CD4-positive, alpha-beta memory T cell (primary cell): ENCODE measurements around the gene NFKB1. TPM values are rescaled to one million over a fixed set of nuclear protein-coding genes. Genes with fewer than 3 reads are reported as not detected.
A peak's percentile ranks its signal among the peaks of the same experiment; 100 is the strongest.

Experiments
- CTCF ChIA-PET: fragments of 350-600 bp; sonication (Branson Sonifier 250); formaldehyde crosslinking; loops from one replicate; lab custom pipeline; 2021; ENCODE audit warnings: inconsistent platforms; ENCODE audit not compliant: partially characterized antibody; lab: Charles Lee
- POLR2A ChIA-PET: fragments of 350-600 bp; sonication (Branson Sonifier 250); formaldehyde crosslinking; loops from one replicate; lab custom pipeline; 2021; ENCODE audit not compliant: partially characterized antibody; lab: Charles Lee
- DNase-seq, 5 donors: peaks; one replicate each; pipeline versions ENCODE4 v3.0.0 to v3.0.0-alpha.2; 2020 to 2022; ENCODE audit warnings: mixed read lengths in 1 of 5
- H3K27ac ChIP-seq: one replicate; pipeline ENCODE4 v1.7.0; 2013; ENCODE audit warnings: low read depth, low read length
- H3K27me3 ChIP-seq: 2 replicates; pipeline ENCODE4 v1.7.0; 2013; ENCODE audit warnings: mild to moderate bottlenecking, low read length, moderate library complexity; ENCODE audit not compliant: insufficient read depth
- H3K36me3 ChIP-seq: 2 replicates; pipeline ENCODE4 v1.7.0; 2013; ENCODE audit warnings: mild to moderate bottlenecking, low read length, moderate library complexity; ENCODE audit not compliant: insufficient read depth
- H3K4me1 ChIP-seq: 2 replicates; pipeline ENCODE4 v1.7.0; 2013; ENCODE audit warnings: mild to moderate bottlenecking, low read length, moderate library complexity; ENCODE audit not compliant: insufficient read depth
- H3K4me3 ChIP-seq, 2 donors: one replicate each; pipeline ENCODE4 v1.7.0; 2013; ENCODE audit warnings: low read length in 2 of 2, mild to moderate bottlenecking in 1 of 2
- H3K9me3 ChIP-seq, 2 donors: one replicate each; pipeline ENCODE4 v1.7.0; 2013; ENCODE audit warnings: low read length in 2 of 2, control low read depth in 1 of 2; ENCODE audit not compliant: control insufficient read depth in 1 of 2
- H3K27ac Mint-ChIP-seq, 7 donors: one replicate each; pipeline ENCODE4 v1.8.0; 2020 to 2021; ENCODE audit warnings: mixed read lengths in 7 of 7, mild to moderate bottlenecking in 6 of 7, inconsistent platforms in 3 of 7, moderate library complexity in 3 of 7
- H3K27me3 Mint-ChIP-seq, 2 donors: one replicate each; pipeline ENCODE4 v1.8.0; 2020 to 2021; ENCODE audit warnings: mixed read lengths in 2 of 2
- H3K36me3 Mint-ChIP-seq, 2 donors: one replicate each; pipeline ENCODE4 v1.8.0; 2020 to 2021; ENCODE audit warnings: mixed read lengths in 2 of 2, inconsistent platforms in 1 of 2, mild to moderate bottlenecking in 1 of 2
- H3K4me1 Mint-ChIP-seq, 4 donors: one replicate each; pipeline ENCODE4 v1.8.0; 2020 to 2021; ENCODE audit warnings: mixed read lengths in 4 of 4, mild to moderate bottlenecking in 1 of 4
- H3K4me3 Mint-ChIP-seq, 8 donors: one replicate each; pipeline ENCODE4 v1.8.0; 2020 to 2021; ENCODE audit warnings: mixed read lengths in 8 of 8, mild to moderate bottlenecking in 7 of 8, moderate library complexity in 6 of 8, inconsistent platforms in 3 of 8
- H3K9me3 Mint-ChIP-seq, 8 donors: one replicate each; pipeline ENCODE4 v1.8.0; 2020 to 2021; ENCODE audit warnings: mixed read lengths in 8 of 8, mild to moderate bottlenecking in 5 of 8, inconsistent platforms in 3 of 8, moderate library complexity in 1 of 8
- intact Hi-C: fragments of 100-400 bp; cut with micrococcal nuclease; formaldehyde crosslinking; loops from one replicate; pipeline ENCODE4 v1.15.1; 2023
- polyA plus RNA-seq, 2 donors: library from polyadenylated mRNA; unstranded; fragments of 300-500 nt; fragmentation: Illumina TruSeq; gene quantifications; one replicate each; pipeline ENCODE4 v1.2.3, GENCODE V29; 2021
- total RNA-seq, 2 experiments: library from RNA; stranded (reverse); gene quantifications; one replicate each; pipeline ENCODE4 v1.2.3, GENCODE V29; 2021

NFKB1 gene
- total and polyA plus RNA-seq, 4 experiments from 2014 or later, result 16.6 to 84.9 (median 70.9) TPM

GRCh38 chr4:102593147-102593546 is 92.0 kb downstream of the NFKB1 start:
- no peak for DNase-seq
- Histone ChIP-seq H3K4me1 (peaks cover 93% of the 10 kb centered on the region), H3K27ac (peak overlapping the region; percentile 2), H3K36me3 (peaks cover 24% of the 10 kb centered on the region), H3K9me3 (no peaks in the 10 kb centered on the region), H3K27me3 (no peaks in the 10 kb centered on the region), H3K4me3 (no peak overlapping the region)
- H3K27ac Mint-ChIP-seq, result peak overlapping the region in 6 of 7 donors; percentile 73 to 89 (median 78)
- intact Hi-C loops, result no loop called here
- peaks cover 0 to 7% (median 0%) of the 10 kb centered on the region in 8 donors for H3K9me3 Mint-ChIP-seq
- no peaks in the 10 kb centered on the region for H3K27me3 Mint-ChIP-seq
- peaks cover 69 to 96% (median 83%) of the 10 kb centered on the region in 4 donors for H3K4me1 Mint-ChIP-seq
- ChIA-PET CTCF (interaction anchor here (1.1 to 1.2 kb wide), 2 partner anchors 14 to 145 kb away, joined by 4 read pairs; no protein-coding TSS in a partner anchor), POLR2A (interaction anchor here (1.4 kb wide), 1 partner anchor 93 kb away, joined by 4 read pairs; the partner anchor contains the start of gene NFKB1)
- H3K4me3 Mint-ChIP-seq, result peak overlapping the region in 4 of 8 donors; percentile 35 to 56 (median 53)
- peaks cover 82 to 85% of the 10 kb centered on the region in 2 donors for H3K36me3 Mint-ChIP-seq

- Mint-ChIP-seq H3K36me3 (peaks cover 85 to 89% of the 10 kb centered on the region in 2 donors), H3K27ac (peak overlapping the region; percentile 70 to 88 (median 80)), H3K4me1 (peaks cover 73 to 96% (median 85%) of the 10 kb centered on the region in 4 donors), H3K27me3 (no peaks in the 10 kb centered on the region), H3K4me3 (peak overlapping the region in 4 of 8 donors; percentile 11 to 56 (median 42)), H3K9me3 (peaks cover 0 to 7% (median 0%) of the 10 kb centered on the region in 8 donors)
- ChIA-PET CTCF (interaction anchor here (1.1 kb wide), 1 partner anchor 146 kb away, joined by 4 read pairs; no protein-coding TSS in a partner anchor), POLR2A (interaction anchor here (0.8 kb wide), 1 partner anchor 19 kb away, joined by 3 read pairs; no protein-coding TSS in a partner anchor)
- intact Hi-C loops, result loop anchor here (2.0 kb wide), 1 partner anchor 13 kb away; no protein-coding TSS in a partner anchor
- no peaks in the 10 kb centered on the region for H3K9me3 ChIP-seq
- H3K36me3 ChIP-seq, result peaks cover 24% of the 10 kb centered on the region
- H3K27ac ChIP-seq, result no peak overlapping the region
- DNase-seq, result no peak
- no peak overlapping the region for H3K4me3 ChIP-seq
- peaks cover 93% of the 10 kb centered on the region for H3K4me1 ChIP-seq
- no peaks in the 10 kb centered on the region for H3K27me3 ChIP-seq
Observed at GRCh38 chr4:102594000-102594399, 92.8 kb downstream of the NFKB1 start.

GRCh38 chr4:102596532-102596931 is 95.4 kb downstream of the NFKB1 start:
- H3K36me3 Mint-ChIP-seq, result peaks cover 78 to 90% of the 10 kb centered on the region in 2 donors
- H3K9me3 Mint-ChIP-seq, result peaks cover 0 to 1% (median 0%) of the 10 kb centered on the region in 8 donors
- Histone ChIP-seq H3K27ac (no peak overlapping the region), H3K27me3 (no peaks in the 10 kb centered on the region), H3K4me1 (peaks cover 90% of the 10 kb centered on the region), H3K9me3 (no peaks in the 10 kb centered on the region), H3K36me3 (peaks cover 38% of the 10 kb centered on the region), H3K4me3 (no peak overlapping the region)
- DNase-seq, result no peak
- peak overlapping the region; percentile 69 to 97 (median 87) for H3K27ac Mint-ChIP-seq
- ChIA-PET CTCF (interaction anchor here (0.7 to 1.5 kb wide), 3 partner anchors 9 to 149 kb away, joined by 3 read pairs; no protein-coding TSS in a partner anchor), POLR2A (interaction anchor here (1.2 to 5.9 kb wide), 3 partner anchors 9 to 94 kb away, joined by 3 to 35 read pairs (median 13); no protein-coding TSS in a partner anchor)
- H3K4me1 Mint-ChIP-seq, result peaks cover 69 to 96% (median 82%) of the 10 kb centered on the region in 4 donors
- H3K27me3 Mint-ChIP-seq, result no peaks in the 10 kb centered on the region
- H3K4me3 Mint-ChIP-seq, result peak overlapping the region in 2 of 8 donors; percentile 34 to 44
- intact Hi-C loops, result no loop called here

GRCh38 chr4:102598086-102598761 is 97.1 kb downstream of the NFKB1 start:
- DNase-seq, result peak; percentile 62 to 83 (median 78)
- H3K4me1 Mint-ChIP-seq, result peaks cover 54 to 88% (median 69%) of the 10 kb centered on the region in 4 donors
- peak overlapping the region; percentile 57 for H3K27ac ChIP-seq
- peak overlapping the region; percentile 46 to 82 (median 68) for H3K4me3 Mint-ChIP-seq
- POLR2A ChIA-PET, result interaction anchor here (0.8 to 5.9 kb wide), 8 partner anchors 11 to 230 kb away, joined by 3 to 35 read pairs (median 4); no protein-coding TSS in a partner anchor
- intact Hi-C loops, result loop anchor here (1.0 kb wide), 2 partner anchors 10 to 15 kb away; no protein-coding TSS in a partner anchor
- peaks cover 73 to 82% of the 10 kb centered on the region in 2 donors for H3K36me3 Mint-ChIP-seq
- H3K4me1 ChIP-seq, result peaks cover 73% of the 10 kb centered on the region
- H3K9me3 Mint-ChIP-seq, result no peaks in the 10 kb centered on the region
- peaks cover 41% of the 10 kb centered on the region for H3K36me3 ChIP-seq
- H3K9me3 ChIP-seq, result no peaks in the 10 kb centered on the region
- H3K27ac Mint-ChIP-seq, result peak overlapping the region; percentile 87 to 99 (median 92)
- H3K27me3 ChIP-seq, result no peaks in the 10 kb centered on the region
- H3K4me3 ChIP-seq, result no peak overlapping the region
- CTCF ChIA-PET, result interaction anchor here (1.5 to 2.9 kb wide), 2 partner anchors 15 to 150 kb away, joined by 3 to 22 read pairs; no protein-coding TSS in a partner anchor
- H3K27me3 Mint-ChIP-seq, result no peaks in the 10 kb centered on the region

GRCh38 chr4:102598762-102599374 is 97.7 kb downstream of the NFKB1 start:
- peak overlapping the region; percentile 57 for H3K27ac ChIP-seq
- no peaks in the 10 kb centered on the region for H3K9me3 ChIP-seq
- Mint-ChIP-seq H3K9me3 (no peaks in the 10 kb centered on the region), H3K4me1 (peaks cover 55 to 89% (median 70%) of the 10 kb centered on the region in 4 donors), H3K27me3 (no peaks in the 10 kb centered on the region), H3K4me3 (peak overlapping the region; percentile 46 to 82 (median 68)), H3K36me3 (peaks cover 76 to 84% of the 10 kb centered on the region in 2 donors), H3K27ac (peak overlapping the region; percentile 86 to 99 (median 92))
- peaks cover 46% of the 10 kb centered on the region for H3K36me3 ChIP-seq
- H3K4me1 ChIP-seq, result peaks cover 66% of the 10 kb centered on the region
- H3K4me3 ChIP-seq, result no peak overlapping the region
- peak in 1 of 5 donors; percentile 59 for DNase-seq
- POLR2A ChIA-PET, result interaction anchor here (0.8 to 5.9 kb wide), 10 partner anchors 12 to 230 kb away, joined by 3 to 35 read pairs (median 4); partner anchors contain the start of gene UBE2D3
- H3K27me3 ChIP-seq, result no peaks in the 10 kb centered on the region
- CTCF ChIA-PET, result interaction anchor here (1.3 to 2.9 kb wide), 2 partner anchors 14 to 80 kb away, joined by 3 to 22 read pairs; no protein-coding TSS in a partner anchor
- intact Hi-C loops, result loop anchor here (1.0 kb wide), 2 partner anchors 9 to 14 kb away; no protein-coding TSS in a partner anchor

- Mint-ChIP-seq H3K27ac (peak overlapping the region; percentile 71 to 99 (median 89)), H3K36me3 (peaks cover 77 to 81% of the 10 kb centered on the region in 2 donors), H3K9me3 (no peaks in the 10 kb centered on the region), H3K27me3 (no peaks in the 10 kb centered on the region), H3K4me1 (peaks cover 52 to 86% (median 67%) of the 10 kb centered on the region in 4 donors), H3K4me3 (peak overlapping the region in 4 of 8 donors; percentile 32 to 82 (median 74))
- Histone ChIP-seq H3K4me3 (no peak overlapping the region), H3K4me1 (peaks cover 66% of the 10 kb centered on the region), H3K27ac (peak overlapping the region; percentile 57), H3K36me3 (peaks cover 43% of the 10 kb centered on the region), H3K9me3 (no peaks in the 10 kb centered on the region), H3K27me3 (no peaks in the 10 kb centered on the region)
- intact Hi-C loops, result no loop called here
- ChIA-PET CTCF (interaction anchor here (0.8 to 2.9 kb wide), 4 partner anchors 13 to 410 kb away, joined by 3 to 22 read pairs (median 3); no protein-coding TSS in a partner anchor), POLR2A (interaction anchor here (1.3 to 5.9 kb wide), 5 partner anchors 12 to 229 kb away, joined by 3 to 35 read pairs (median 4); partner anchors contain the start of gene UBE2D3)
- no peak for DNase-seq
Observed at GRCh38 chr4:102599455-102599854, 98.3 kb downstream of the NFKB1 start.
